ENCODE results near the gene POP5.
"Not testable (repeated sequence)": the region's sequence is repeated elsewhere in the genome, so short reads cannot be mapped to it uniquely, and the experiment has no call there.

POP5 gene

GRCh38 chr12:120538281-120539156, 42.7 kb downstream of the POP5 start:
- intact Hi-C loops (cut with micrococcal nuclease): no loop called here
- H3K9me3 Mint-ChIP-seq: no peaks in the 10 kb centered on the region
- peak overlapping the region; percentile 51 for H3K4me3 Mint-ChIP-seq
- H3K27ac Mint-ChIP-seq: peak overlapping the region; percentile 61
- H3K36me3 Mint-ChIP-seq (ENCODE audit: low read depth): peaks cover 73% of the 10 kb centered on the region
- no peaks in the 10 kb centered on the region for H3K27me3 Mint-ChIP-seq
- H3K4me1 Mint-ChIP-seq (ENCODE audit: low read depth): peaks cover 63% of the 10 kb centered on the region

- Mint-ChIP-seq H3K27me3 (no peaks in the 10 kb centered on the region), H3K27ac (no peak overlapping the region), H3K9me3 (no peaks in the 10 kb centered on the region), H3K4me1 (ENCODE audit: low read depth) (peaks cover 62% of the 10 kb centered on the region), H3K36me3 (ENCODE audit: low read depth) (peaks cover 70% of the 10 kb centered on the region), H3K4me3 (no peak overlapping the region)
- intact Hi-C loops (cut with micrococcal nuclease): no loop called here
Measured at GRCh38 chr12:120537856-120538220, 43.4 kb downstream of the POP5 start.

GRCh38 chr12:120536064-120536791, 45.0 kb downstream of the POP5 start:
- Mint-ChIP-seq H3K27me3 (no peaks in the 10 kb centered on the region), H3K4me3 (peak overlapping the region; percentile 61), H3K4me1 (ENCODE audit: low read depth) (peaks cover 54% of the 10 kb centered on the region), H3K36me3 (ENCODE audit: low read depth) (peaks cover 54% of the 10 kb centered on the region), H3K9me3 (no peaks in the 10 kb centered on the region), H3K27ac (no peak overlapping the region)
- intact Hi-C loops (cut with micrococcal nuclease): no loop called here

GRCh38 chr12:120534703-120535655, 46.2 kb downstream of the POP5 start:
- peaks cover 43% of the 10 kb centered on the region for H3K36me3 Mint-ChIP-seq (ENCODE audit: low read depth)

GRCh38 chr12:120534203-120534702, 46.9 kb downstream of the POP5 start, which contains the start of gene RNF10:
Gene RNF10, plus strand, starts transcription at chr12:120534356. Its CDS starts 456 bp downstream, at chr12:120534812.
- peaks cover 38% of the 10 kb centered on the region for H3K4me1 Mint-ChIP-seq (ENCODE audit: low read depth)
- peak within 1 kb of the TSS; percentile 96 for H3K27ac Mint-ChIP-seq
- H3K27me3 Mint-ChIP-seq: no peaks in the 10 kb centered on the region
- peak within 1 kb of the TSS; percentile 97 for H3K4me3 Mint-ChIP-seq
- peaks cover 43% of the 10 kb centered on the region for H3K36me3 Mint-ChIP-seq (ENCODE audit: low read depth)
- H3K9me3 Mint-ChIP-seq: no peaks in the 10 kb centered on the region
- intact Hi-C loops (cut with micrococcal nuclease): loop anchor here (1.0 kb wide), 1 partner anchor 38 kb away; the partner anchor contains the start of gene DYNLL1

More at GRCh38 chr12:120534703-120535655, 46.2 kb downstream of the POP5 start:
- no peaks in the 10 kb centered on the region for H3K9me3 Mint-ChIP-seq
- no peaks in the 10 kb centered on the region for H3K27me3 Mint-ChIP-seq
- H3K4me1 Mint-ChIP-seq (ENCODE audit: low read depth): peaks cover 44% of the 10 kb centered on the region
- peak overlapping the region; percentile 96 for H3K27ac Mint-ChIP-seq
- intact Hi-C loops (cut with micrococcal nuclease): loop anchor here (1.0 kb wide), 1 partner anchor 39 kb away; the partner anchor contains the start of gene DYNLL1
- H3K4me3 Mint-ChIP-seq: peak overlapping the region; percentile 97

GRCh38 chr12:120532701-120533238, 48.4 kb downstream of the POP5 start:
- H3K27me3 Mint-ChIP-seq: no peaks in the 10 kb centered on the region
- intact Hi-C loops (cut with micrococcal nuclease): no loop called here
- no peak overlapping the region for H3K4me3 Mint-ChIP-seq
- H3K27ac Mint-ChIP-seq: no peak overlapping the region
- H3K36me3 Mint-ChIP-seq (ENCODE audit: low read depth): peaks cover 41% of the 10 kb centered on the region
- no peaks in the 10 kb centered on the region for H3K9me3 Mint-ChIP-seq
- peaks cover 29% of the 10 kb centered on the region for H3K4me1 Mint-ChIP-seq (ENCODE audit: low read depth)

- H3K27me3 Mint-ChIP-seq: not testable (repeated sequence)
Measured at GRCh38 chr12:120530418-120530761, 50.8 kb downstream of the POP5 start.

GRCh38 chr12:120529641-120530417, 51.4 kb downstream of the POP5 start:
- no peaks in the 10 kb centered on the region for H3K9me3 Mint-ChIP-seq
- H3K4me1 Mint-ChIP-seq (ENCODE audit: low read depth): peaks cover 12% of the 10 kb centered on the region
- peak overlapping the region; percentile 96 for H3K27ac Mint-ChIP-seq
- intact Hi-C loops (cut with micrococcal nuclease): loop anchor here (1.0 kb wide), 1 partner anchor 34 kb away; the partner anchor contains the start of gene DYNLL1
- H3K27me3 Mint-ChIP-seq: no peaks in the 10 kb centered on the region
- peaks cover 16% of the 10 kb centered on the region for H3K36me3 Mint-ChIP-seq (ENCODE audit: low read depth)
- H3K4me3 Mint-ChIP-seq: peak overlapping the region; percentile 100

More at GRCh38 chr12:120530418-120530761, 50.8 kb downstream of the POP5 start:
- H3K9me3 Mint-ChIP-seq; intact Hi-C loops (cut with micrococcal nuclease): not testable (repeated sequence)
- Mint-ChIP-seq H3K4me1 (ENCODE audit: low read depth) (peaks cover 12% of the 10 kb centered on the region), H3K4me3 (peak overlapping the region; percentile 100), H3K27ac (peak overlapping the region; percentile 96), H3K36me3 (ENCODE audit: low read depth) (peaks cover 19% of the 10 kb centered on the region)

GRCh38 chr12:120528861-120529525, 52.2 kb downstream of the POP5 start, which contains the start of gene COQ5:
Gene COQ5, minus strand, starts transcription at chr12:120529158. Its CDS starts 17 bp downstream, at chr12:120529141.
- intact Hi-C loops (cut with micrococcal nuclease): loop anchor here (1.0 kb wide), 1 partner anchor 33 kb away; the partner anchor contains the start of gene DYNLL1
- H3K27me3 Mint-ChIP-seq: no peaks in the 10 kb centered on the region
- H3K9me3 Mint-ChIP-seq: no peaks in the 10 kb centered on the region
- peaks cover 13% of the 10 kb centered on the region for H3K36me3 Mint-ChIP-seq (ENCODE audit: low read depth)
- peak within 1 kb of the TSS; percentile 96 for H3K27ac Mint-ChIP-seq
- H3K4me1 Mint-ChIP-seq (ENCODE audit: low read depth): peaks cover 12% of the 10 kb centered on the region
- H3K4me3 Mint-ChIP-seq: peak within 1 kb of the TSS; percentile 100

Data from dendritic cell treated with granulocyte-macrophage colony-stimulating factor and Interleukin-4, amounts not matched to agents 40 ng/mL and 50 ng/mL, for 4 days (primary cell).